PC-9 (cell line): ENCODE results near the gene ARFGEF3. TPM values are rescaled to one million over a fixed set of nuclear protein-coding genes. Genes with fewer than 3 reads are reported as not detected.

Source experiments
- BruUV-seq: library from RNA; stranded (reverse); fragments of 400-500 nt; replicated peaks from 2 replicates; lab custom pipeline; 2021; lab: Mats Ljungman, UMichigan
- CTCF ChIA-PET: fragments of 300-600 bp; sonication (Branson Sonifier 250); formaldehyde crosslinking; loops from one replicate; lab custom pipeline; 2022; ENCODE audit warnings: antibody characterized with exemption; lab: Charles Lee
- POLR2A ChIA-PET: fragments of 300-600 bp; sonication (Branson Sonifier 250); formaldehyde crosslinking; loops from one replicate; lab custom pipeline; 2022; ENCODE audit warnings: antibody characterized with exemption; ENCODE audit not compliant: unreplicated experiment; lab: Charles Lee
- DNase-seq, 2 experiments: peaks; one replicate each; pipeline versions ENCODE4 v3.0.0 to v3.0.0-alpha.2; 2015 to 2022; ENCODE audit warnings: mixed read lengths in 1 of 2
- H2AFZ ChIP-seq: fragments of 200-600 bp; sonication (generic); 2 replicates; pipeline ENCODE4 v1.8.1; 2017; ENCODE audit warnings: antibody characterized with exemption
- H3F3A ChIP-seq: fragments of 200-600 bp; sonication (generic); 2 replicates; pipeline ENCODE4 v1.8.1; 2017; ENCODE audit warnings: antibody characterized with exemption, mild to moderate bottlenecking, low read depth; ENCODE audit not compliant: insufficient read depth
- H3K27ac ChIP-seq: fragments of 200-600 bp; sonication (generic); 2 replicates; pipeline ENCODE4 v1.6.1; 2016; ENCODE audit warnings: mixed run types
- H3K27me3 ChIP-seq: fragments of 200-600 bp; sonication (generic); 2 replicates; pipeline ENCODE4 v1.6.1; 2016; ENCODE audit warnings: low read depth, mixed run types; ENCODE audit not compliant: insufficient read depth
- H3K36me3 ChIP-seq: fragments of 200-600 bp; sonication (generic); 2 replicates; pipeline ENCODE4 v1.6.1; 2016; ENCODE audit warnings: low read depth, mixed run types
- H3K4me1 ChIP-seq: fragments of 200-600 bp; sonication (generic); replicated peaks from 2 replicates; pipeline ENCODE4 v1.6.1; 2016; ENCODE audit warnings: mixed run types; ENCODE audit not compliant: insufficient read depth
- H3K4me2 ChIP-seq: fragments of 200-600 bp; sonication (generic); 2 replicates; pipeline ENCODE4 v1.6.1; 2017; ENCODE audit warnings: mixed run types
- H3K4me3 ChIP-seq: fragments of 200-600 bp; sonication (generic); 2 replicates; pipeline ENCODE4 v1.6.1; 2016; ENCODE audit warnings: mixed run types
- H3K79me2 ChIP-seq: fragments of 200-600 bp; sonication (generic); 2 replicates; pipeline ENCODE4 v1.6.1; 2017; ENCODE audit warnings: low read depth, mixed run types
- H3K9me2 ChIP-seq: fragments of 200-600 bp; sonication (generic); 2 replicates; pipeline ENCODE4 v1.8.1; 2017; ENCODE audit warnings: mild to moderate bottlenecking; ENCODE audit not compliant: insufficient read depth
- H3K9me3 ChIP-seq: fragments of 200-600 bp; sonication (generic); 2 replicates; pipeline ENCODE4 v1.8.1; 2016; ENCODE audit warnings: low read depth; ENCODE audit not compliant: insufficient read depth
- H4K20me1 ChIP-seq: fragments of 200-600 bp; sonication (generic); 2 replicates; pipeline ENCODE4 v1.8.1; 2017; ENCODE audit not compliant: insufficient read depth
- CTCF ChIP-seq: fragments of 200-600 bp; sonication (generic); conservative IDR thresholded peaks from 2 replicates; pipeline ENCODE4 v1.6.1; 2017; ENCODE audit warnings: mixed run types, antibody characterized with exemption, mild to moderate bottlenecking, moderate library complexity
- EZH2 ChIP-seq: fragments of 200-600 bp; sonication (generic); IDR thresholded peaks from 2 replicates; pipeline ENCODE4 v1.8.0; 2017; ENCODE audit warnings: antibody characterized with exemption, low read depth
- intact Hi-C: fragments of 100-400 bp; cut with micrococcal nuclease; formaldehyde crosslinking; loops from one replicate; pipeline ENCODE4 v1.10.0; 2022; ENCODE audit not compliant: unreplicated experiment
- total RNA-seq: library from RNA; stranded (reverse); gene quantifications from 2 replicates; pipeline ENCODE4 v1.2.3, GENCODE V29; 2021

ARFGEF3 gene
- total RNA-seq, 1 experiment from 2014 or later, result 9.9 TPM

- H3K9me3 ChIP-seq, result no peaks in the 10 kb centered on the region
- DNase-seq, result peak in 1 of 2 experiments; percentile 38
- H3K27ac ChIP-seq, result no peak overlapping the region
- no peaks in the 10 kb centered on the region for H3K9me2 ChIP-seq
- no peak overlapping the region for H3K4me3 ChIP-seq
- H3F3A ChIP-seq, result no peaks in the 10 kb centered on the region; the same call in 1 of the 2 replicates
- H2AFZ ChIP-seq, result no peak overlapping the region
- H3K79me2 ChIP-seq, result no peaks in the 10 kb centered on the region
- CTCF ChIA-PET, result no interaction called here
- peaks cover 22% of the 10 kb centered on the region for H3K4me1 ChIP-seq
- POLR2A ChIA-PET, result no interaction called here
- H3K27me3 ChIP-seq, result no peaks in the 10 kb centered on the region
- no peak for TF ChIP-seq CTCF
- no peak for TF ChIP-seq EZH2
- no TSS peak for BruUV-seq
- no peak overlapping the region for H3K4me2 ChIP-seq
- intact Hi-C loops, result no loop called here
- no peaks in the 10 kb centered on the region for H4K20me1 ChIP-seq
- no peaks in the 10 kb centered on the region for H3K36me3 ChIP-seq
These were observed 222.0 kb downstream of the ARFGEF3 start for GRCh38 chr6:138383776-138384175.

GRCh38 chr6:138386897-138387296 is 225.2 kb downstream of the ARFGEF3 start:
- H3K4me1 ChIP-seq, result peaks cover 22% of the 10 kb centered on the region
- CTCF ChIA-PET, result no interaction called here
- H3K79me2 ChIP-seq, result no peaks in the 10 kb centered on the region
- no peak for DNase-seq
- H3K4me2 ChIP-seq, result no peak overlapping the region
- BruUV-seq, result no TSS peak
- intact Hi-C loops, result no loop called here
- no peaks in the 10 kb centered on the region; the same call in 1 of the 2 replicates for H3F3A ChIP-seq
- no peak for TF ChIP-seq CTCF
- no peak for TF ChIP-seq EZH2
- no peak overlapping the region for H2AFZ ChIP-seq
- H3K4me3 ChIP-seq, result no peak overlapping the region
- H3K27me3 ChIP-seq, result no peaks in the 10 kb centered on the region
- no peaks in the 10 kb centered on the region for H4K20me1 ChIP-seq
- POLR2A ChIA-PET, result no interaction called here
- H3K9me2 ChIP-seq, result no peaks in the 10 kb centered on the region
- no peaks in the 10 kb centered on the region for H3K9me3 ChIP-seq
- no peak overlapping the region for H3K27ac ChIP-seq
- H3K36me3 ChIP-seq, result no peaks in the 10 kb centered on the region

- Histone ChIP-seq H3K36me3 (no peaks in the 10 kb centered on the region), H4K20me1 (no peaks in the 10 kb centered on the region), H3K9me3 (no peaks in the 10 kb centered on the region), H3K4me1 (peaks cover 17% of the 10 kb centered on the region), H3F3A (no peaks in the 10 kb centered on the region), H2AFZ (no peak overlapping the region), H3K4me3 (no peak overlapping the region), H3K27ac (no peak overlapping the region), H3K79me2 (no peaks in the 10 kb centered on the region), H3K27me3 (no peaks in the 10 kb centered on the region), H3K9me2 (no peaks in the 10 kb centered on the region), H3K4me2 (no peak overlapping the region)
- CTCF ChIA-PET, result no interaction called here
- DNase-seq, result peak in 1 of 2 experiments; percentile 44
- no TSS peak for BruUV-seq
- TF ChIP-seq CTCF (no peak), EZH2 (no peak)
- intact Hi-C loops, result no loop called here
- POLR2A ChIA-PET, result no interaction called here
These were observed 226.0 kb downstream of the ARFGEF3 start for GRCh38 chr6:138387577-138388368.
